ENCODE measurements around the gene NSG1. TPM values are rescaled to one million over a fixed set of nuclear protein-coding genes. Genes with fewer than 3 reads are reported as not detected.

Gene NSG1
- total RNA-seq, 1 experiment from 2014 or later = not detected

GRCh38 chr4:4426511-4427120 lies 39.7 kb downstream of the NSG1 start:
- Histone ChIP-seq H3K27me3 (ENCODE audit: control insufficient read depth, insufficient read depth, low read length) (no peaks in the 10 kb centered on the region), H3K9me3 (ENCODE audit: control insufficient read depth, insufficient read depth, low read depth, low read length) (no peaks in the 10 kb centered on the region), H3K4me3 (ENCODE audit: low read depth in 2 of 2, low read length in 2 of 2) (no peak overlapping the region), H3K36me3 (ENCODE audit: control insufficient read depth, insufficient read depth, low read length) (no peaks in the 10 kb centered on the region), H3K27ac (ENCODE audit: low read length) (no peak overlapping the region), H3K4me1 (ENCODE audit: control insufficient read depth, insufficient read depth, low read length) (no peaks in the 10 kb centered on the region)
- intact Hi-C loops (cut with micrococcal nuclease; ENCODE audit: unreplicated experiment) = no loop called here
- DNase-seq (ENCODE audit: low read depth, low spot score) (no peak), ATAC-seq (no peak)
- BruUV-seq (replicated peaks) = no TSS peak
- POLR2A ChIA-PET = no interaction called here
- TF ChIP-seq TCF7L2 (IDR thresholded peaks at IDR 0.05; ENCODE audit: low read depth, low read length) = no peak
- CTCF ChIA-PET = no interaction called here
- in situ Hi-C loops (cut with HindIII; ENCODE audit: low pct_unique_long_range_greater_than_20kb, low sequenced_read_pairs) = no loop called here

GRCh38 chr4:4427121-4427870 lies 40.4 kb downstream of the NSG1 start:
- Histone ChIP-seq H3K27ac (ENCODE audit: low read length) (no peak overlapping the region), H3K27me3 (ENCODE audit: control insufficient read depth, insufficient read depth, low read length) (no peaks in the 10 kb centered on the region), H3K4me1 (ENCODE audit: control insufficient read depth, insufficient read depth, low read length) (no peaks in the 10 kb centered on the region), H3K4me3 (ENCODE audit: low read depth in 2 of 2, low read length in 2 of 2) (no peak overlapping the region), H3K36me3 (ENCODE audit: control insufficient read depth, insufficient read depth, low read length) (no peaks in the 10 kb centered on the region), H3K9me3 (ENCODE audit: control insufficient read depth, insufficient read depth, low read depth, low read length) (no peaks in the 10 kb centered on the region)
- no peak for TF ChIP-seq TCF7L2 (IDR thresholded peaks at IDR 0.05; ENCODE audit: low read depth, low read length)
- TF ChIP-seq SIN3A (IDR thresholded peaks at IDR 0.05; ENCODE audit: borderline replicate concordance, insufficient read depth, low read depth, low read length) = no peak
- TF ChIP-seq POLR2AphosphoS5 (IDR thresholded peaks at IDR 0.05; ENCODE audit: low read depth, low read length) = no peak
- TF ChIP-seq CTCF (IDR thresholded peaks at IDR 0.05) = no peak
- TF ChIP-seq, protein P1, sequence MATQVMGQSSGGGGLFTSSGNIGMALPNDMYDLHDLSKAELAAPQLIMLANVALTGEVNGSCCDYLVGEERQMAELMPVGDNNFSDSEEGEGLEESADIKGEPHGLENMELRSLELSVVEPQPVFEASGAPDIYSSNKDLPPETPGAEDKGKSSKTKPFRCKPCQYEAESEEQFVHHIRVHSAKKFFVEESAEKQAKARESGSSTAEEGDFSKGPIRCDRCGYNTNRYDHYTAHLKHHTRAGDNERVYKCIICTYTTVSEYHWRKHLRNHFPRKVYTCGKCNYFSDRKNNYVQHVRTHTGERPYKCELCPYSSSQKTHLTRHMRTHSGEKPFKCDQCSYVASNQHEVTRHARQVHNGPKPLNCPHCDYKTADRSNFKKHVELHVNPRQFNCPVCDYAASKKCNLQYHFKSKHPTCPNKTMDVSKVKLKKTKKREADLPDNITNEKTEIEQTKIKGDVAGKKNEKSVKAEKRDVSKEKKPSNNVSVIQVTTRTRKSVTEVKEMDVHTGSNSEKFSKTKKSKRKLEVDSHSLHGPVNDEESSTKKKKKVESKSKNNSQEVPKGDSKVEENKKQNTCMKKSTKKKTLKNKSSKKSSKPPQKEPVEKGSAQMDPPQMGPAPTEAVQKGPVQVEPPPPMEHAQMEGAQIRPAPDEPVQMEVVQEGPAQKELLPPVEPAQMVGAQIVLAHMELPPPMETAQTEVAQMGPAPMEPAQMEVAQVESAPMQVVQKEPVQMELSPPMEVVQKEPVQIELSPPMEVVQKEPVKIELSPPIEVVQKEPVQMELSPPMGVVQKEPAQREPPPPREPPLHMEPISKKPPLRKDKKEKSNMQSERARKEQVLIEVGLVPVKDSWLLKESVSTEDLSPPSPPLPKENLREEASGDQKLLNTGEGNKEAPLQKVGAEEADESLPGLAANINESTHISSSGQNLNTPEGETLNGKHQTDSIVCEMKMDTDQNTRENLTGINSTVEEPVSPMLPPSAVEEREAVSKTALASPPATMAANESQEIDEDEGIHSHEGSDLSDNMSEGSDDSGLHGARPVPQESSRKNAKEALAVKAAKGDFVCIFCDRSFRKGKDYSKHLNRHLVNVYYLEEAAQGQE (IDR thresholded peaks at IDR 0.05; ENCODE audit: insufficient read depth in 1 of 2, low read depth in 2 of 2, low read length in 1 of 2) = no peak
- POLR2A ChIA-PET = no interaction called here
- DNase-seq (ENCODE audit: low read depth, low spot score) (no peak), ATAC-seq (no peak)
- in situ Hi-C loops (cut with HindIII; ENCODE audit: low pct_unique_long_range_greater_than_20kb, low sequenced_read_pairs) = no loop called here
- no TSS peak for BruUV-seq (replicated peaks)
- intact Hi-C loops (cut with micrococcal nuclease; ENCODE audit: unreplicated experiment) = no loop called here
- CTCF ChIA-PET = no interaction called here

DNA sequence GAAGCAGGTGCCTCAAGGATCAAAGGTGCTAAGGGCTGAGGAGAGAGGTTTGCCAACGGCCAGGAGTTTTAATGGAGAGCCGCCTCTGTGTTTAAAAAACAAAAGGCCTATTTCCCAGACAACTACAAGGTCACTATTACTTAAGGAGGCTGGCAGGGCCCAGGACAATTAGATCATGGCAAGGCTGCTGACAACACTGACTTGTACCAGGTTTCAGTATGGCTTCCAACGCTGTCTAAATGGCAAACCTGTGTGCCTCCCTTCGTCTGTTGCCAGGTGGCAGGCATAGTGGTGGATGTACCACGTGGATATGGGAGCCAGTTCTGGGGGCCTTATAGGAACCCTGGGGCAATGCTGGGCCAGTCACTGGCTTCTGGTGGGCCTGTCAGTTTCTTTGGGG lies 41.0 kb downstream of the NSG1 start:
- Histone ChIP-seq H3K27me3 (ENCODE audit: control insufficient read depth, insufficient read depth, low read length) (no peaks in the 10 kb centered on the region), H3K36me3 (ENCODE audit: control insufficient read depth, insufficient read depth, low read length) (no peaks in the 10 kb centered on the region), H3K4me1 (ENCODE audit: control insufficient read depth, insufficient read depth, low read length) (no peaks in the 10 kb centered on the region), H3K27ac (ENCODE audit: low read length) (no peak overlapping the region), H3K4me3 (ENCODE audit: low read depth in 2 of 2, low read length in 2 of 2) (no peak overlapping the region), H3K9me3 (ENCODE audit: control insufficient read depth, insufficient read depth, low read depth, low read length) (no peaks in the 10 kb centered on the region)
- ChIA-PET CTCF (no interaction called here), POLR2A (no interaction called here)
- intact Hi-C loops (cut with micrococcal nuclease; ENCODE audit: unreplicated experiment) = no loop called here
- in situ Hi-C loops (cut with HindIII; ENCODE audit: low pct_unique_long_range_greater_than_20kb, low sequenced_read_pairs) = no loop called here
- no TSS peak for BruUV-seq (replicated peaks)
- ATAC-seq (no peak), DNase-seq (ENCODE audit: low read depth, low spot score) (no peak)
- TF ChIP-seq POLR2AphosphoS5 (IDR thresholded peaks at IDR 0.05; ENCODE audit: low read depth, low read length) (no peak), CTCF (IDR thresholded peaks at IDR 0.05) (no peak), SIN3A (IDR thresholded peaks at IDR 0.05; ENCODE audit: borderline replicate concordance, insufficient read depth, low read depth, low read length) (no peak), TCF7L2 (IDR thresholded peaks at IDR 0.05; ENCODE audit: low read depth, low read length) (no peak)
- TF ChIP-seq, protein P1 (IDR thresholded peaks at IDR 0.05; ENCODE audit: insufficient read depth in 1 of 2, low read depth in 2 of 2, low read length in 1 of 2) = no peak
